MCF 10A (cell line): ENCODE results near the gene TREX2. TPM values are rescaled to one million over a fixed set of nuclear protein-coding genes. Genes with fewer than 3 reads are reported as not detected.

Source experiments
- BruUV-seq: library from RNA; stranded (reverse); fragments of 400-500 nt; replicated peaks from 2 replicates; lab custom pipeline; 2021; lab: Mats Ljungman, UMichigan
- CTCF ChIA-PET: fragments of 300-600 bp; sonication (Branson Sonifier 250); formaldehyde crosslinking; extraction: SDS; loops from one replicate; lab custom pipeline; 2021; ENCODE audit warnings: antibody characterized with exemption, inconsistent platforms; lab: Yijun Ruan, JAX
- POLR2A ChIA-PET: fragments of 300-600, 350-650 bp; sonication (Branson Sonifier 250); formaldehyde crosslinking; extraction: SDS; loops from one replicate; lab custom pipeline; 2020; ENCODE audit warnings: antibody characterized with exemption, inconsistent platforms; lab: Yijun Ruan, JAX
- DNase-seq: peaks from one replicate; pipeline ENCODE4 v3.0.0-alpha.2; 2018; ENCODE audit not compliant: unreplicated experiment
- H3K27ac Mint-ChIP-seq: one replicate; pipeline ENCODE4 v1.8.0; 2022; ENCODE audit warnings: mild to moderate bottlenecking, low read depth, mixed read lengths; ENCODE audit not compliant: unreplicated experiment
- H3K27me3 Mint-ChIP-seq: one replicate; pipeline ENCODE4 v1.8.0; 2022; ENCODE audit warnings: mixed read lengths; ENCODE audit not compliant: insufficient read depth, unreplicated experiment
- H3K36me3 Mint-ChIP-seq: one replicate; pipeline ENCODE4 v1.8.0; 2022; ENCODE audit warnings: mild to moderate bottlenecking, moderate library complexity, mixed read lengths; ENCODE audit not compliant: insufficient read depth, unreplicated experiment
- H3K4me1 Mint-ChIP-seq: one replicate; pipeline ENCODE4 v1.8.0; 2022; ENCODE audit warnings: mixed read lengths; ENCODE audit not compliant: insufficient read depth, unreplicated experiment
- H3K4me3 Mint-ChIP-seq: one replicate; pipeline ENCODE4 v1.8.0; 2022; ENCODE audit warnings: mild to moderate bottlenecking, moderate library complexity, mixed read lengths; ENCODE audit not compliant: unreplicated experiment
- H3K9me3 Mint-ChIP-seq: one replicate; pipeline ENCODE4 v1.8.0; 2022; ENCODE audit warnings: mixed read lengths; ENCODE audit not compliant: unreplicated experiment
- CTCF ChIP-seq: fragments of 200-600 bp; IDR thresholded peaks from one replicate; pipeline ENCODE4 v1.8.0; 2022; ENCODE audit warnings: antibody characterized with exemption, mild to moderate bottlenecking; ENCODE audit not compliant: unreplicated experiment
- intact Hi-C: fragments of 100-400 bp; cut with micrococcal nuclease; formaldehyde crosslinking; loops from 2 replicates; pipeline ENCODE4 v1.14.1; 2022
- total RNA-seq: library from RNA; stranded (reverse); gene quantifications from 2 replicates; pipeline ENCODE4 v1.2.3, GENCODE V29; 2022

The TREX2 gene
- total RNA-seq, 1 experiment from 2014 or later, result 0.75 TPM

GRCh38 chrX:153438532-153438931 is 7.3 kb downstream of the TREX2 start:
- CTCF ChIA-PET, result no interaction called here
- no peaks in the 10 kb centered on the region for H3K4me1 Mint-ChIP-seq
- no peak overlapping the region for H3K27ac Mint-ChIP-seq
- no peak overlapping the region for H3K4me3 Mint-ChIP-seq
- intact Hi-C loops, result no loop called here
- POLR2A ChIA-PET, result interaction anchor here (1.2 kb wide), 1 partner anchor 14 kb away, joined by 3 read pairs; no protein-coding TSS in a partner anchor
- no peaks in the 10 kb centered on the region for H3K27me3 Mint-ChIP-seq
- no peak for DNase-seq
- no TSS peak for BruUV-seq
- no peaks in the 10 kb centered on the region for H3K36me3 Mint-ChIP-seq
- TF ChIP-seq CTCF, result no peak
- peaks cover 8% of the 10 kb centered on the region for H3K9me3 Mint-ChIP-seq

GRCh38 chrX:153435845-153436244 is 10.0 kb downstream of the TREX2 start:
- BruUV-seq, result no TSS peak
- CTCF ChIA-PET, result interaction anchor here (0.7 kb wide), 1 partner anchor 34 kb away, joined by 6 read pairs; no protein-coding TSS in a partner anchor
- POLR2A ChIA-PET, result no interaction called here

GRCh38 chrX:153434801-153435200 is 11.1 kb downstream of the TREX2 start:
- Mint-ChIP-seq H3K9me3 (peaks cover 13% of the 10 kb centered on the region), H3K27ac (no peak overlapping the region), H3K27me3 (no peaks in the 10 kb centered on the region), H3K4me1 (no peaks in the 10 kb centered on the region), H3K36me3 (no peaks in the 10 kb centered on the region), H3K4me3 (no peak overlapping the region)
- no TSS peak for BruUV-seq
- CTCF ChIA-PET, result no interaction called here
- DNase-seq, result no peak
- intact Hi-C loops, result no loop called here
- TF ChIP-seq CTCF, result no peak
- POLR2A ChIA-PET, result no interaction called here

More at GRCh38 chrX:153435845-153436244, 10.0 kb downstream of the TREX2 start:
- no peaks in the 10 kb centered on the region for H3K4me1 Mint-ChIP-seq
- no peak overlapping the region for H3K27ac Mint-ChIP-seq
- DNase-seq, result no peak
- H3K36me3 Mint-ChIP-seq, result no peaks in the 10 kb centered on the region
- TF ChIP-seq CTCF, result no peak
- no peak overlapping the region for H3K4me3 Mint-ChIP-seq
- no peaks in the 10 kb centered on the region for H3K27me3 Mint-ChIP-seq
- H3K9me3 Mint-ChIP-seq, result peaks cover 11% of the 10 kb centered on the region
- intact Hi-C loops, result no loop called here

- ChIA-PET CTCF (interaction anchor here (0.6 to 0.9 kb wide), 3 partner anchors 10 to 983 kb away, joined by 3 to 4 read pairs (median 4); no protein-coding TSS in a partner anchor), POLR2A (no interaction called here)
- no peaks in the 10 kb centered on the region for H3K36me3 Mint-ChIP-seq
- no peaks in the 10 kb centered on the region for H3K4me1 Mint-ChIP-seq
- no peak overlapping the region for H3K4me3 Mint-ChIP-seq
- H3K27me3 Mint-ChIP-seq, result no peaks in the 10 kb centered on the region
- TF ChIP-seq CTCF, result no peak
- DNase-seq, result no peak
- H3K27ac Mint-ChIP-seq, result no peak overlapping the region
- intact Hi-C loops, result no loop called here
- BruUV-seq, result no TSS peak
- H3K9me3 Mint-ChIP-seq, result peaks cover 10% of the 10 kb centered on the region
Observed at GRCh38 chrX:153433781-153434285, 12.0 kb downstream of the TREX2 start.
